ENCODE data around the gene POGK.

The POGK gene

DNA sequence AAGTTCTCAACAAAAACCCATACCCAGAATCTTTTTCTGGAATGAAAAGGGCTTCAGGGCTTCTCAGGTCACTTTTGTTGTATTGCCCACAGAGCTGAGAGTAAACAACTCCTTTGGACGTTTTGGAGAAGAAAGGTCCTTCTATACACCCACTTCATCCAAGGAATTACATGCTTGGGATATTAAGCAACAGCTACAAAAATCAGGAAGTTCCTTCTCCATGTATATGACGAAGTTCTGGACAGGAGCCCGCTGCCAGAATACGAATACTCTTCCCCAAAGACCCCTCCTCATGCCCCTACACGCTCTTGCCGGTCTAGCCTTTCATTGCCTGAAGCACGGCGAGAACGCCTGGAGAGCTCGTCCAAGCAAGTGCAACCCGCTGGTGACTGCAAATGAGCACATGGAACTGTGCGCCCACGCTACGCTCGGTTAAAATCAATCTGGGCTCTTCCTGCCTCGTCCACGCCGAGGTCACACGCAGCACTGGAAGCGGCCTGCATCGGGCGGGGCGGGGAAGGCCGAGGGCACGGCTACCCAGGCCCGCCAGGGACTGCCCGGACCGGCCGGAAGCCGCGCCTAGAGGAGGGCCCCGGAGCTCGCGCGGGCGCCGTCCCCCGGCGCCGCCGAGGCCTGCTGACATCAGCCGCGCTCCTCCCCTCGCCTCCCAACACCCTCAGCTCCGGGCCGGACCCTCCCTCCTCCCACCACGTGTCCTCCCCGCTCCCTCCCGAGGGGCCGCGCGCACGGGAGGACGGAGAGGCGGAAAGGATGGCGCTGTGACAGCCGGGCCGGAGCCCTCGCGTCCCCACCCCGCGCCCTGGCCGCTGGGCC, at the start of gene POGK (continued):
- TF ChIP-seq ZNF202 (tag by site-specific recombination; IDR thresholded peaks at IDR 0.05; ENCODE audit: borderline replicate concordance) = no peak
- TF ChIP-seq KLF8 (tag by site-specific recombination; IDR thresholded peaks at IDR 0.05) = peak; percentile 77; the same call in 1 of the 2 replicates
- TF ChIP-seq ZNF529 (tag by site-specific recombination; IDR thresholded peaks at IDR 0.05; ENCODE audit: insufficient replicate concordance) = no peak
- TF ChIP-seq ZNF580 (tag by site-specific recombination; IDR thresholded peaks at IDR 0.05) = 0 out of 2 replicates have a peak, but pooled peaks have one; percentile 52
- peak; percentile 74 for TF ChIP-seq SP2 (tag by site-specific recombination; IDR thresholded peaks at IDR 0.05)
- TF ChIP-seq ZNF302 (tag by site-specific recombination; IDR thresholded peaks at IDR 0.05; ENCODE audit: low read depth) = no peak
- peak; percentile 94 for TF ChIP-seq ZBTB8A (tag by site-specific recombination; IDR thresholded peaks at IDR 0.05)
- peak; percentile 58; the same call in 1 of the 2 replicates for TF ChIP-seq MZF1 (tag by site-specific recombination; IDR thresholded peaks at IDR 0.05; ENCODE audit: borderline replicate concordance)
- 0 out of 2 replicates have a peak, but pooled peaks have one; percentile 27 for TF ChIP-seq BCL11B (tag by site-specific recombination; IDR thresholded peaks at IDR 0.05; ENCODE audit: low read depth)
- peak; percentile 82 for TF ChIP-seq WT1 (tag by site-specific recombination; IDR thresholded peaks at IDR 0.05)
- no peak for TF ChIP-seq ZNF114 (tag by site-specific recombination; IDR thresholded peaks at IDR 0.05)
- peak; percentile 100 for TF ChIP-seq ZNF335 (tag by site-specific recombination; conservative IDR thresholded peaks at IDR 0.05)
- peak; percentile 47; the same call in 1 of the 2 replicates for TF ChIP-seq GLIS1 (tag by site-specific recombination; IDR thresholded peaks at IDR 0.05)
- no peak for TF ChIP-seq ZNF555 (tag by site-specific recombination; conservative IDR thresholded peaks at IDR 0.05)
- peak; percentile 70 for TF ChIP-seq GLIS2 (tag by site-specific recombination; IDR thresholded peaks at IDR 0.05)
- no peak for TF ChIP-seq ZNF670 (tag by site-specific recombination; IDR thresholded peaks at IDR 0.05; ENCODE audit: low read depth)
- TF ChIP-seq PRDM1 (tag by site-specific recombination; IDR thresholded peaks at IDR 0.05) = no peak
- TF ChIP-seq, protein P1, sequence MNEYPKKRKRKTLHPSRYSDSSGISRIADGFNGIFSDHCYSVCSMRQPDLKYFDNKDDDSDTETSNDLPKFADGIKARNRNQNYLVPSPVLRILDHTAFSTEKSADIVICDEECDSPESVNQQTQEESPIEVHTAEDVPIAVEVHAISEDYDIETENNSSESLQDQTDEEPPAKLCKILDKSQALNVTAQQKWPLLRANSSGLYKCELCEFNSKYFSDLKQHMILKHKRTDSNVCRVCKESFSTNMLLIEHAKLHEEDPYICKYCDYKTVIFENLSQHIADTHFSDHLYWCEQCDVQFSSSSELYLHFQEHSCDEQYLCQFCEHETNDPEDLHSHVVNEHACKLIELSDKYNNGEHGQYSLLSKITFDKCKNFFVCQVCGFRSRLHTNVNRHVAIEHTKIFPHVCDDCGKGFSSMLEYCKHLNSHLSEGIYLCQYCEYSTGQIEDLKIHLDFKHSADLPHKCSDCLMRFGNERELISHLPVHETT (tag by site-specific recombination; IDR thresholded peaks at IDR 0.05) = no peak
- TF ChIP-seq TCF7L2 (IDR thresholded peaks at IDR 0.05; ENCODE audit: borderline replicate concordance, low read depth, low read length) = no peak
- TF ChIP-seq ZBTB1 (tag by site-specific recombination; IDR thresholded peaks at IDR 0.05) = no peak
- TF ChIP-seq ZNF571 (tag by site-specific recombination; IDR thresholded peaks at IDR 0.05) = no peak
- TF ChIP-seq, protein P2, sequence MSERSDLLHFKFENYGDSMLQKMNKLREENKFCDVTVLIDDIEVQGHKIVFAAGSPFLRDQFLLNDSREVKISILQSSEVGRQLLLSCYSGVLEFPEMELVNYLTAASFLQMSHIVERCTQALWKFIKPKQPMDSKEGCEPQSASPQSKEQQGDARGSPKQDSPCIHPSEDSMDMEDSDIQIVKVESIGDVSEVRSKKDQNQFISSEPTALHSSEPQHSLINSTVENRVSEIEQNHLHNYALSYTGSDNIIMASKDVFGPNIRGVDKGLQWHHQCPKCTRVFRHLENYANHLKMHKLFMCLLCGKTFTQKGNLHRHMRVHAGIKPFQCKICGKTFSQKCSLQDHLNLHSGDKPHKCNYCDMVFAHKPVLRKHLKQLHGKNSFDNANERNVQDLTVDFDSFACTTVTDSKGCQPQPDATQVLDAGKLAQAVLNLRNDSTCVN (tag by site-specific recombination; optimal IDR thresholded peaks at IDR 0.05) = peak; percentile 89
- peak; percentile 50; the same call in 1 of the 2 replicates for TF ChIP-seq ZEB2 (tag by site-specific recombination; IDR thresholded peaks at IDR 0.05)
- no peak; the same call in 1 of the 2 replicates for TF ChIP-seq ZNF677 (tag by site-specific recombination; IDR thresholded peaks at IDR 0.05)
- peak; percentile 67; the same call in 1 of the 2 replicates for TF ChIP-seq REPIN1 (tag by site-specific recombination; IDR thresholded peaks at IDR 0.05; ENCODE audit: low read depth)
- TF ChIP-seq ZBTB21 (tag by site-specific recombination; IDR thresholded peaks at IDR 0.05) = no peak
- TF ChIP-seq ZNF621 (tag by site-specific recombination; IDR thresholded peaks at IDR 0.05) = no peak
- no peak for TF ChIP-seq ZNF701 (tag by site-specific recombination; IDR thresholded peaks at IDR 0.05)
- 0 out of 2 replicates have a peak, but pooled peaks have one; percentile 21 for TF ChIP-seq IKZF3 (tag by site-specific recombination; IDR thresholded peaks at IDR 0.05)
- no peak for TF ChIP-seq ZNF549 (tag by site-specific recombination; IDR thresholded peaks at IDR 0.05)
- TF ChIP-seq, protein P3, sequence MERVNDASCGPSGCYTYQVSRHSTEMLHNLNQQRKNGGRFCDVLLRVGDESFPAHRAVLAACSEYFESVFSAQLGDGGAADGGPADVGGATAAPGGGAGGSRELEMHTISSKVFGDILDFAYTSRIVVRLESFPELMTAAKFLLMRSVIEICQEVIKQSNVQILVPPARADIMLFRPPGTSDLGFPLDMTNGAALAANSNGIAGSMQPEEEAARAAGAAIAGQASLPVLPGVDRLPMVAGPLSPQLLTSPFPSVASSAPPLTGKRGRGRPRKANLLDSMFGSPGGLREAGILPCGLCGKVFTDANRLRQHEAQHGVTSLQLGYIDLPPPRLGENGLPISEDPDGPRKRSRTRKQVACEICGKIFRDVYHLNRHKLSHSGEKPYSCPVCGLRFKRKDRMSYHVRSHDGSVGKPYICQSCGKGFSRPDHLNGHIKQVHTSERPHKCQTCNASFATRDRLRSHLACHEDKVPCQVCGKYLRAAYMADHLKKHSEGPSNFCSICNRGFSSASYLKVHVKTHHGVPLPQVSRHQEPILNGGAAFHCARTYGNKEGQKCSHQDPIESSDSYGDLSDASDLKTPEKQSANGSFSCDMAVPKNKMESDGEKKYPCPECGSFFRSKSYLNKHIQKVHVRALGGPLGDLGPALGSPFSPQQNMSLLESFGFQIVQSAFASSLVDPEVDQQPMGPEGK (tag by site-specific recombination; IDR thresholded peaks at IDR 0.05) = peak; percentile 83
- TF ChIP-seq ZNF488 (tag by site-specific recombination; IDR thresholded peaks at IDR 0.05) = no peak
- TF ChIP-seq HOXC10 (CRISPR knock-in tag; IDR thresholded peaks at IDR 0.05) = no peak
- no peak for TF ChIP-seq ZNF777 (tag by site-specific recombination; IDR thresholded peaks at IDR 0.05; ENCODE audit: borderline replicate concordance)

Data from HEK293 (cell line).